C4-2B (cell line): ENCODE data around the gene CFAP77.

Source experiments
- ZFX ChIP-seq: fragments of 450-650 bp; IDR thresholded peaks from 2 replicates; pipeline ENCODE4 v1.6.1; 2017
- TF ChIP-seq, protein P1 (sequence below): fragments of 450-650 bp; conservative IDR thresholded peaks from 2 replicates; pipeline ENCODE4 v1.5.1; 2017; ENCODE audit warnings: mild to moderate bottlenecking

GRCh38 chr9:132564526-132564925, 154.5 kb downstream of the CFAP77 start:
- no peak for TF ChIP-seq ZFX
- TF ChIP-seq, protein P1, sequence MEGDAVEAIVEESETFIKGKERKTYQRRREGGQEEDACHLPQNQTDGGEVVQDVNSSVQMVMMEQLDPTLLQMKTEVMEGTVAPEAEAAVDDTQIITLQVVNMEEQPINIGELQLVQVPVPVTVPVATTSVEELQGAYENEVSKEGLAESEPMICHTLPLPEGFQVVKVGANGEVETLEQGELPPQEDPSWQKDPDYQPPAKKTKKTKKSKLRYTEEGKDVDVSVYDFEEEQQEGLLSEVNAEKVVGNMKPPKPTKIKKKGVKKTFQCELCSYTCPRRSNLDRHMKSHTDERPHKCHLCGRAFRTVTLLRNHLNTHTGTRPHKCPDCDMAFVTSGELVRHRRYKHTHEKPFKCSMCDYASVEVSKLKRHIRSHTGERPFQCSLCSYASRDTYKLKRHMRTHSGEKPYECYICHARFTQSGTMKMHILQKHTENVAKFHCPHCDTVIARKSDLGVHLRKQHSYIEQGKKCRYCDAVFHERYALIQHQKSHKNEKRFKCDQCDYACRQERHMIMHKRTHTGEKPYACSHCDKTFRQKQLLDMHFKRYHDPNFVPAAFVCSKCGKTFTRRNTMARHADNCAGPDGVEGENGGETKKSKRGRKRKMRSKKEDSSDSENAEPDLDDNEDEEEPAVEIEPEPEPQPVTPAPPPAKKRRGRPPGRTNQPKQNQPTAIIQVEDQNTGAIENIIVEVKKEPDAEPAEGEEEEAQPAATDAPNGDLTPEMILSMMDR, result no peak
